Measurements from ENCODE around the gene PIK3R2.
A peak's percentile ranks its signal among the peaks of the same experiment; 100 is the strongest.

Gene PIK3R2

DNA sequence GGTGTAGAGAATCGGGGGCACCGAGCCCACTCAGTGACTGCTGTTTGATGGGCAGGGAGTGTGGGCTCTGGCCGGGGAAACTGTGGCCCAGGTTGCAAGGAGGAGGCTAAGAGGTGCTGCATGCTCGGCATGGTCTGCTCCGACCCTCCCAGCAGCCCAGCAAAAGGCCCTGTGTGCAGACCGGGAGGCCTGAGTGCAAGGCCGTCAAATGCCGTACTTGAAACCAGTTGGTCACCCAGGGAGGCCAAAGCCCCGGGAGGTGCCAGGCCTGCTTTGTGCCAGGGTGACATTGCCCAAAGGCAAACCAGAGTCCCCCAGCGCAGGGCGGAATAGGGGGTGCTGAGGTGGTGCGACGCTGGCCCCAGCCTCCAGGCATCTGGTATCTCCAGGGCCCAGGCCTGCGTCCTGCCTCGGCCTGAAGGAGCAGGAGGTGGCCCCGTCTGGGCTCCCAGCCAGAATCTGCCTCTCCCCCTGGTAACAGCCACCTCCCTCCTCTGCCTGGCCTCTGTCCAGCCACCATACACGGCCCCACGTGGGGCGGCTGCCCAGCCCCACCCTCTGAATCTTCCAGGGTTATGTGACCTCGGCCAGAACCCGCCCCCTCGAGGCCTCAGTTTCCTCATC lies 4.0 kb downstream of the PIK3R2 start:
- TF ChIP-seq TAF1 (IDR thresholded peaks at IDR 0.05; ENCODE audit: borderline replicate concordance, insufficient read depth, low read length) (peak; percentile 27; the same call in 1 of the 2 replicates), SIN3A (IDR thresholded peaks at IDR 0.05; ENCODE audit: borderline replicate concordance, insufficient read depth, low read length) (peak; percentile 85; the same call in 1 of the 2 replicates), POLR2AphosphoS5 (IDR thresholded peaks at IDR 0.05; ENCODE audit: low read depth, low read length) (peak; percentile 64), FOXP2 (optimal IDR thresholded peaks at IDR 0.05; ENCODE audit: borderline replicate concordance, extremely low read depth, extremely low read length, insufficient read depth) (peak; percentile 19)
- TF ChIP-seq, protein P1, sequence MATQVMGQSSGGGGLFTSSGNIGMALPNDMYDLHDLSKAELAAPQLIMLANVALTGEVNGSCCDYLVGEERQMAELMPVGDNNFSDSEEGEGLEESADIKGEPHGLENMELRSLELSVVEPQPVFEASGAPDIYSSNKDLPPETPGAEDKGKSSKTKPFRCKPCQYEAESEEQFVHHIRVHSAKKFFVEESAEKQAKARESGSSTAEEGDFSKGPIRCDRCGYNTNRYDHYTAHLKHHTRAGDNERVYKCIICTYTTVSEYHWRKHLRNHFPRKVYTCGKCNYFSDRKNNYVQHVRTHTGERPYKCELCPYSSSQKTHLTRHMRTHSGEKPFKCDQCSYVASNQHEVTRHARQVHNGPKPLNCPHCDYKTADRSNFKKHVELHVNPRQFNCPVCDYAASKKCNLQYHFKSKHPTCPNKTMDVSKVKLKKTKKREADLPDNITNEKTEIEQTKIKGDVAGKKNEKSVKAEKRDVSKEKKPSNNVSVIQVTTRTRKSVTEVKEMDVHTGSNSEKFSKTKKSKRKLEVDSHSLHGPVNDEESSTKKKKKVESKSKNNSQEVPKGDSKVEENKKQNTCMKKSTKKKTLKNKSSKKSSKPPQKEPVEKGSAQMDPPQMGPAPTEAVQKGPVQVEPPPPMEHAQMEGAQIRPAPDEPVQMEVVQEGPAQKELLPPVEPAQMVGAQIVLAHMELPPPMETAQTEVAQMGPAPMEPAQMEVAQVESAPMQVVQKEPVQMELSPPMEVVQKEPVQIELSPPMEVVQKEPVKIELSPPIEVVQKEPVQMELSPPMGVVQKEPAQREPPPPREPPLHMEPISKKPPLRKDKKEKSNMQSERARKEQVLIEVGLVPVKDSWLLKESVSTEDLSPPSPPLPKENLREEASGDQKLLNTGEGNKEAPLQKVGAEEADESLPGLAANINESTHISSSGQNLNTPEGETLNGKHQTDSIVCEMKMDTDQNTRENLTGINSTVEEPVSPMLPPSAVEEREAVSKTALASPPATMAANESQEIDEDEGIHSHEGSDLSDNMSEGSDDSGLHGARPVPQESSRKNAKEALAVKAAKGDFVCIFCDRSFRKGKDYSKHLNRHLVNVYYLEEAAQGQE (IDR thresholded peaks at IDR 0.05; ENCODE audit: insufficient read depth in 1 of 2, low read depth in 2 of 2, low read length in 2 of 2), result peak in 1 of 2 experiments; percentile 65; a peak in 1 of 4 replicates

DNA sequence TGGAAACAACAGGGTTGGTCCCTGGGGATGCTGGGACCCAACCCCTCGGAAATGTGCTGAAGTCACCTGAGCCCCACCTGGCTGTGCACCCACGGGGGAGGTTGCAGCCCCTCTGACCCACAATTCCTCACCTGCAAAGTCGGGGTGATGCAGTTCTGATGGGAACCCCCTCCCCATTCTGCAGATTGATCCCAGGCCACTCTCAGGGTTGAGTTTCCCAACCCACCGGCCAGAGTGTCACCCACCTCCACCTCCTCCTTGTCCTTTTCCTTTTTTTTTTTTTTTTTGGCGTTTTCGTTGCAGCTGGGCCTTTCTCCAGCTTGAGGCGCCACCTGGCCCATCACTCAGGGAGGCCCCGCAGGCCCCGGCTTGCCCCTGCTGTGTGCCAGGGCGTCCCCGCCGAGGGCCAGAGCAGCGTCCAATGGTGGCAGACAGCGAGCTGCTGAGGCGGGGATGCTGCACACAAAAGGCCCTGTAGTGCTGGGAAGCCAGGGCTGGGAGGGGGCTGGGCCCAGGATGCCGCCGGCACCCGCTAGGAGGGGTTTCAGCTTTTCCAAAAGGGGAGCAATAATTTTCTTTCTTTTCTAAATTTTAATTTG lies 4.6 kb downstream of the PIK3R2 start:
- no peak for TF ChIP-seq SIN3A (IDR thresholded peaks at IDR 0.05; ENCODE audit: borderline replicate concordance, insufficient read depth, low read length)
- TF ChIP-seq TAF1 (IDR thresholded peaks at IDR 0.05; ENCODE audit: borderline replicate concordance, insufficient read depth, low read length), result no peak
- TF ChIP-seq FOXP2 (optimal IDR thresholded peaks at IDR 0.05; ENCODE audit: borderline replicate concordance, extremely low read depth, extremely low read length, insufficient read depth), result peak; percentile 44
- no peak for TF ChIP-seq POLR2AphosphoS5 (IDR thresholded peaks at IDR 0.05; ENCODE audit: low read depth, low read length)

DNA sequence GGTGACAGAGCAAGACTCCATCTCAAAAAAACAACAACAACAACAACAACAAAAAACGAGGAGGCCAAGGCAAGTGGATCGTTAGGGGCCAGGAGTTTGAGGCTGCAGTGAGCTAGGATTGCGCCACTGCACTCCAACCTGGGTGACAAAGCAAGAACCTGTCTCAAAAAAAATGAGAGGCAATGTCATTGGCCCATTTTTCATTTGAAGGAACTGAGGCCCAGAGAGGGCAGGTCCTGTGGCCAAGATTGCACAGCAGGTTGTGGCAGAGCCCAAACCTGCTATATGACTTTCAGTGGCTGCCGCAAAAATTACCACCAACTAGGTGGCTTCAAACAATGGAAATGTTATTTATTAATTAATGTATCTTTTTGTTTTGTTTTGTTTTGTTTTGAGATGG lies 5.5 kb downstream of the PIK3R2 start:
- no peak for TF ChIP-seq FOXP2 (optimal IDR thresholded peaks at IDR 0.05; ENCODE audit: borderline replicate concordance, extremely low read depth, extremely low read length, insufficient read depth)
- TF ChIP-seq TAF1 (IDR thresholded peaks at IDR 0.05; ENCODE audit: borderline replicate concordance, insufficient read depth, low read length), result no peak
- no peak for TF ChIP-seq SIN3A (IDR thresholded peaks at IDR 0.05; ENCODE audit: borderline replicate concordance, insufficient read depth, low read length)
- no peak for TF ChIP-seq POLR2AphosphoS5 (IDR thresholded peaks at IDR 0.05; ENCODE audit: low read depth, low read length)
- TF ChIP-seq, protein P1 (IDR thresholded peaks at IDR 0.05; ENCODE audit: insufficient read depth in 1 of 2, low read depth in 2 of 2, low read length in 2 of 2), result no peak

DNA sequence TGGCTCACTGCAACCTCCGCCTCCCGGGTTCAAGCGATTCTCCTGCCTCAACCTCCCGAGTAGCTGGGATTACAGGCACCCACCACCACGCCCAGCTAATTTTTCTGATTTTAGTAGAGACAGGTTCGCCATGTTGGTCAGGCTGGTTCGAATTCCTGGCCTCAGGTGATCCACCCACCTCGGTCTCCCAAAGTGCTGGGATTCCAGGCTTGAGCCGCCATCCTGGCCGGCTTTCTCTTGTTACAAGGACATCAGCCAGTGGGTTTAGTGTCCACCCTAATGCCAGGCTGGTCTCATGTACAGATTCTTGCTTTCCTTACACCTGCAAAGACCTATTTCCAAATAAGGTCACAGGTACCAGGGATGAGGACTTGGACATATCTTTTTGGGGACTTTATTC lies 6.8 kb downstream of the PIK3R2 start:
- TF ChIP-seq SIN3A (IDR thresholded peaks at IDR 0.05; ENCODE audit: borderline replicate concordance, insufficient read depth, low read length) (no peak), TAF1 (IDR thresholded peaks at IDR 0.05; ENCODE audit: borderline replicate concordance, insufficient read depth, low read length) (no peak), POLR2AphosphoS5 (IDR thresholded peaks at IDR 0.05; ENCODE audit: low read depth, low read length) (no peak), FOXP2 (optimal IDR thresholded peaks at IDR 0.05; ENCODE audit: borderline replicate concordance, extremely low read depth, extremely low read length, insufficient read depth) (no peak)
- TF ChIP-seq, protein P1 (IDR thresholded peaks at IDR 0.05; ENCODE audit: insufficient read depth in 1 of 2, low read depth in 2 of 2, low read length in 2 of 2), result no peak

DNA sequence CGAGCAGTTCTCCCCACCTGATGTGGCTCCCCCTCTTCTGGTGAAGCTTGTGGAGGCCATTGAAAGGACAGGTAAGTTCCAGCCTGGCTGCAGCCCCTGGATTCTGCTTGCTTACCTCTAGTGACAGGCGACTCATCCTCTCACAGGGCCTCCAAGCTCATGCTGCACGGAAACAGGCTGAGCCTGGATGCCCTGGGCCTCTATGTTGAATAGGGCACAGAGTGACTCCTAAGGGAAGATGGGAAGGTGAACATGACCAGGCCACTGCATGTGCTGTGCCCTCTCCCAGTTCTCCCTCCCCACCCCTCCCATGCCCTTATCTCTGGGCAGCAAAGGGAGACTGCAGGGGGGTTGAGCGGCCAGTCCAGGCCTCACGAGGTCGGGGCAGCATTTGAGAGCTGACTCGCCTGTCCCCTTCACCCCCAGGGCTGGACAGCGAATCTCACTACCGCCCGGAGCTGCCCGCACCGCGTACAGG lies 7.6 kb downstream of the PIK3R2 start:
- TF ChIP-seq SIN3A (IDR thresholded peaks at IDR 0.05; ENCODE audit: borderline replicate concordance, insufficient read depth, low read length), result no peak
- TF ChIP-seq POLR2AphosphoS5 (IDR thresholded peaks at IDR 0.05; ENCODE audit: low read depth, low read length), result no peak
- TF ChIP-seq TAF1 (IDR thresholded peaks at IDR 0.05; ENCODE audit: borderline replicate concordance, insufficient read depth, low read length), result no peak
- TF ChIP-seq, protein P1 (IDR thresholded peaks at IDR 0.05; ENCODE audit: insufficient read depth in 1 of 2, low read depth in 2 of 2, low read length in 2 of 2), result no peak
- TF ChIP-seq FOXP2 (optimal IDR thresholded peaks at IDR 0.05; ENCODE audit: borderline replicate concordance, extremely low read depth, extremely low read length, insufficient read depth), result no peak
